Fibroblast of skin of right quadriceps (primary cell): ENCODE results near the gene FAM131B.
"Not testable (repeated sequence)": the region's sequence is repeated elsewhere in the genome, so short reads cannot be mapped to it uniquely, and the experiment has no call there.

ENCODE experiments used
- DNase-seq: peaks from one replicate; pipeline ENCODE4 v3.0.0-alpha.2; 2013

The FAM131B gene

GRCh38 chr7:143362131-143363015 is at the start of gene FAM131B:
TSS of gene FAM131B (minus strand) at chr7:143362713. CDS start at chr7:143362603, 110 bp downstream.
- DNase-seq, result no peak

GRCh38 chr7:143411976-143412708 is 49.6 kb upstream of the FAM131B start:
- no peak for DNase-seq

DNA sequence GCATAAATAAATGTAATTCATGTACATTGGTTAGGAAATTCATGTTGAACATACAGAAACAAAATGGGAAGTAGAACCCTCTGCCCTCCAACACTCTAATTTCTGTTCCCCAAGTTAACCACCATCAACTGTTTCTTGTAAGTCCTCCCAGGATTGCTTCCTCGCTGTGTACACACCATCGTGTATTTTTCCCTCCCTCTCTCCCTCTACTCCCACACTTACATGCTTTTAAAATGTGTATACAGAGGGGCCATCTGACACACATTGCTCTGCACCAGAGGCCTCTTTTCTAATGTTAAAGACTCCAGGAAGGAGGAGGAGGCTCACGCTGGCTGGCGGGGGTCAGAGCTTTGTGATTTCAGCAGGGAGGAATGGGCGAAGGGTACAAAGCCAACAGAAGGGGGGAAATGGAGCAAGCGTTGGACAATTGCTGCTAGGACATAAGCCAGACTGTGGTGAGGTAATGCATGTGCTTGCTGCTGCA is 48.0 kb upstream of the FAM131B start:
- DNase-seq, result peak; percentile 67

DNA sequence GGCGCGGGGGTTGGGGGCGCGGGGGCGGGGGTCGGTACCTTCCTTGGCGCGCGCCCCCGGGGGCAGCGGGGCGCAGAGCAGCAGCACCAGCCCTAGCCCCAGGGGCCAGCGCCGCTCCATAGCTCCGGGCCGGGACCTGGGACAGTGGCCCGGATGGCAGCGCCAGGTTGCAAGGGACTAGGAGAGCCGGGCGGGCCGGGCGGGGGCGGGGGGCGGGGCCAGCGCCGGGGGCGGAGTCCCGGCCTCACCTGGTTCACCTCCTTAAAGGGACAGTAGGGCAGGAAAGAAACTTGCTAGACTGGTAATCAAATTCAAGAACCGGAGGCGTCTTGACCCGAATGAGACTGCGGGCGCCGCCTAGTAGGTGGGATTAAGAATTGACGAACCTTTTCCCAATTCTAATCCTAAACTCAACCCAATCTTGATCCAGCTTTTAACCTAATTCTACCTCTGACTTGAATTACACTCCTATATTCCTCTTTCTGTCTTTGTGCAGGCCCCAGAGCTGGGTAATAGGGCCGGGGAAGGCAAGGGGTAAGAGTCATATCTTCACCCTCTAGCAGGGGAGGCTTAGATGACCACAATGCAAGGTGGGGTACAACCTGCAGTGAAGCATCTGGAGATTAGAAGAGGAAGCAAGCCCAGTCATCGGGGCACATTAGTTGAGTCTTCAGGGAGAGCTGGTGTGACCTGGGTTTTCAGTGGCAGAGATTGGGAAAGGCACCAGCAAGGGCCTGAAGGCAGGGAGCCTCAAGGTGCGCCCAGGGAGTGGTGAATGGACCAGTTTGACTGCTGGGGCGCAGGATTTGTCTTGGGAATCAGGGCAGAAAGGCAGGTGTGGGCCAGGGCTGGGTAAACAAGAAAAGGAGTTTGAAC is 46.4 kb upstream of the FAM131B start, which contains the start of gene EPHA1:
EPHA1 (minus strand) TSS at position 171 of the 876 bp plus-strand sequence; CDS start at position 120, 51 bp downstream.
- DNase-seq, result no peak

DNA sequence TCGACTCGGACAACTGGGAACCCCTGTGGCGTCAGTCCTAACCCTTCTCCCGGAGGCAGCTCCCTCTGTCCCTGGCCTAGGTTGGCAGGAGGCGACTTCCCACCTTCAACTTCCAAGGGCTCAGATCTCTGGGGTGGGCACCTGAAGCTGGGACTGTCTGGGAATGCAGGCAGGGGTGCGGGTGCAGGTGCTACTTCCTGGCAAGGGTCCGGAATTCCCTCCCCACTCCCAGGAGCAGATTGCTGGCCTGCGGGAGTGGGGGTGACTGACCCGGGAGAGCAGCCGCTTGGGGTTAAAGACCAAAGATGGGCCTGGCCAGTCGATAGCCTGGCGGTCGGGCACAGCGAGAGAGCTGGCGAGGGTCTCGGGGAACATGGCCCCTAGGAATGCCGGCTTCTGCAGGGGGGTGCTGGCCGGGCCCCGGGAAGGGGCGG is 45.8 kb upstream of the FAM131B start:
- DNase-seq, result no peak

- DNase-seq, result no peak
Observed at GRCh38 chr7:143407287-143408251, 45.1 kb upstream of the FAM131B start.

GRCh38 chr7:143406002-143406357 is 43.5 kb upstream of the FAM131B start:
- no peak for DNase-seq

GRCh38 chr7:143405173-143406001 is 42.9 kb upstream of the FAM131B start:
- DNase-seq, result no peak

DNA sequence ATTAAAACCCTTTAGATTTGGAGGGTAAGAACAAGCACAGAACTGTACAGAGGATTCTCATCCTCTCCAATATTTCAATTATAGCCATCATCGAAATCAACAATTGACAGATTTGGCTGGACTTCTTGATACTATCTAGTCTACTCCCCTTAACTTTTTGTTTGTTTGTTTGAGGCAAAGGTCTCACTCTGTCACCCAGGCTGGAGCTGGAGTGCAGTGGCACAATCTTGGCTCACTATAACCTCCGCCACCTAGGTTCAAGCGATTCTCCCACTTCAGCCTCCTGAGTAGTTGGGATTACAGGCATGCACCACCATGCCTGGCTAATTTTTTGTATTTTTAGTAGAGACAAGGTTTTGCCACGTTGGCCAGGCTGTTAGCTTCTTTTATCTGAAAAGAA is 39.7 kb upstream of the FAM131B start:
- not testable (repeated sequence) for DNase-seq

GRCh38 chr7:143401265-143401664 is 38.8 kb upstream of the FAM131B start:
- DNase-seq, result no peak

DNA sequence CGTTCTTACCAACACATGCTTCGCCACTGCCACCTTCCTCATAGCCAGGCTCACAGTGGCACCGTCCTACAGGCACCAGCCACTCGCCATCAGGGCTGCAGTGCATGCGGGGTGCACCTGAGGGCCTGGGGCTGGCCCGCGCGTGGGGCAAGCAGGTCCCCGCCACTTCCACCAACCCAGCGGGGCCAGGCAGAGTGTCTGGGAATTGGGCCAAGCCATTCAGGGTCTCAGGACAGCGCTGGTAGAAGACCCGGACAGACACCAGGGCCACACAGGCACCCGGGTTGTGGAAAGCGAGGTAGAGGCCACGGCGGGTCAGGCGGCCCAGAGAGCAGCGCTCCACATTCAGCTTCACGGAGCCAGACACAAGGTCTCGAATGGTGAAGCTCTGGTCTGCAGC is 37.1 kb upstream of the FAM131B start:
- DNase-seq, result no peak

DNA sequence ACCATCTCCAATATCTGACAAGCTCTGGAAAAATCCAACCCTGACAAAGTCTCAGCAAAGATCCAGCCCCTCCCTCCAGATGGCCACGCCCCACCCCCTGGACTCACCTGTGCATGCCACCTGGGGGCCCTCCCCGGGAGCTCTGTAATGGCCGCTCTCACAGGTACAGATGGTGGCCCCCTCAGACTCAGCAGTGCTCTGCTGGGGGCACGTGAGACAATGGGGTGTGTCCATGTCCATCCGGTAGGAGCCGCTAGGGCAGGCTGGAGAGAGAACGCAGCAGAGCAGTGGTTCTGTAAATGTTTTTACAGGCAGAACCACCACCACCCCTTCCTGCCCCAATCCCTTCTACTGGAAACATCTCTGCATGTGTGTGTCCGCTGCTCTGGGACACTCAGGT is 36.6 kb upstream of the FAM131B start:
- DNase-seq, result no peak

- no peak for DNase-seq
Observed at GRCh38 chr7:143398616-143399015, 36.1 kb upstream of the FAM131B start.

- DNase-seq, result no peak
Observed at GRCh38 chr7:143397710-143398530, 35.4 kb upstream of the FAM131B start.

DNA sequence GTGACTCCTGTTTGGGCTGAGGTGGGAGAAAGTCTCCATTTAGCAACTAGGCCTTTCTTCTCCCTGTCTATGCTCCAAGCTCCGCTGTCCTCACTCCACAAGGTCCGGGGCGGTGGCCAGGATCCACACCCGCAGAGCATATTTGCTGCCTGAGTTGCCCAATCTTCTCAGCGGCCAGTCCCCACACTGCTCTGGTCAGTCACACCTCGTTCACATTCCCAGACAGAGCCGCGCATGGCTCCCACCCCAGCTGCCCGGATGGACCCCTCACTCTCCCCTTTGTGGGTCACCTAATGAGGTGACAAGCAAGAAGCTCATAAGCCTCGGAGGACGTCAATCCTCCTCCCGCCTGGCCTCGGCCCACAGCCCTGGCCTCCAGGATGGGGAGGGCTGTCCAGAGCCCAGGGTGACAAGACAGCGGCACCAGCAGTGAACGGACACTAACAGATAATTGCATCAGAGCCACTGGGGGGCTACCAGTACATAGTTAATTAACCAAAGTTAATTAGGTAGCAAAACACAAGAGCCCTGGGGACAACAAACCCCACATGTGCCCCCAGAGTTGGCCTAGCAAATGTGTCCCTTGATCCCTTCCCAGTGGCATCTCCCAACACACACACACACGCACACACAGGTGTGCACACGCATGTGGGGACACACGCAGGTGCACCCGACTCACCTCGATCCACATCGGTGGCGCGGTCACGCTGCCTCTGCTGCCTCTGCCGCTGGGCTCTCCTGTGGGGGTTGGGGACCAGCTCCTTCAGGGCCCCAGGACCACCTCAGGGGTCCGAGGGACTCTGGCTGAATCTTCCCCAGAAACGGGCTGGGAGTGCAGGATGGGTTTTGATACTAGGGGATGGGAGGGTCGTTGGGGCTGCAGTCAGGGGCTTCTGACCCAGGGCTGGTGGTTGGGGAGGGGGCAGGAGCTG is 34.4 kb upstream of the FAM131B start:
- DNase-seq, result no peak

GRCh38 chr7:143396182-143396581 is 33.7 kb upstream of the FAM131B start:
- DNase-seq, result no peak

DNA sequence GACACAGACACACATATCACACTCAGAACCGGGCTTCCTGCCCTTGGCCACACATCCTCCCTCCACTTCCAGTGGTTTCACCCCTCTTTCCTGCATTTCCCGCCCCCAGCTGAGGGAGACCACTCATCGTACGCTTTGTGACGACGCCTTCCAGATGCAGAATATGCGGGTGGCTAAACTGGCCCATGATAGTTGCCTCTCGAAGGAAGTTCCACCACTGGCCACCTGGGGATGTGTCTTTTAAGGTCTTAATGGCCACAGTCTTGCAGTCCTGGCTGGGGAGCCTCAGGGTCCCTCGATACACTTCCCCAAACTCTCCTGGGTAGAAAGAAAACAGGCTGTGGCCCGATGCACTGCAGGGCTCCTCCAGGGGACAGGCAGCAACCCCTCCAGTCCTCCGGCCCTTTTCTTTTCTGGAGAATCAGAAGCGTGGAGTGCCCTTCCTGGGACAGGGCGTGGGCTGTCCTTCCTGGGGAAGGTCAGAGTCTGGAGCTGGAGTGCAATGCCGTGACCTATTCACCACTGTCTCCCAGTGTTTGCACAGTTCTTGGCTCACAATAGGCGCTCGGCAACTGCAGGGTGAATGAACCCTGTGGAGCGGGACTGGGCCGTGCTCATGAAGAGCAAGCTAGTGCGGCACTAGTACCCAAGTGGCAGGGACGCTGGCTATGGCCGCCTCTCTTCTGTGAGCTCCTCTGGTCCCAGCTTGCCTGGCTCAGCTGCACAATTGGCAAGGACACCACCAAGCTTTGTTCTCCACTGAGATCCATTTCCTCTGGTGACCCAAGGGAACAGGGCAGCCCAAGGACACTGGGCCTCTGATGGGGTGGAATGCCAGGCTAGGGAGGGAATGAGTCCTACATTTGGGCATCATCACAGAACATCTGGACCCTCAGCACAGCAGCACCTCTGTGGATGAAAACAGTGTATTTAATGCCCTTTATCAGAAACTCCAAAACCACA is 33.0 kb upstream of the FAM131B start:
- DNase-seq, result no peak
